ENCODE measurements around the gene SMS.

GRCh38 chrX:21948897-21949578, 8.5 kb downstream of the SMS start:
- TF ChIP-seq CTCF (conservative IDR thresholded peaks at IDR 0.05 in 1 of 2, IDR thresholded peaks at IDR 0.05 in 1 of 2; ENCODE audit: low read depth in 1 of 2, low read length in 2 of 2): no peak
- no peak for TF ChIP-seq EZH2 (IDR thresholded peaks at IDR 0.05; ENCODE audit: low read length, missing control alignments)
